22Rv1 (cell line): ENCODE results near the gene TENT5A.

ENCODE experiments used
- ZFX ChIP-seq: fragments of 450-650 bp; IDR thresholded peaks from 2 replicates; pipeline ENCODE4 v1.6.1; 2017; ENCODE audit warnings: antibody characterized with exemption, borderline replicate concordance
- TF ChIP-seq, protein P1 (sequence below): fragments of 450-650 bp; IDR thresholded peaks from 2 replicates; pipeline ENCODE4 v1.5.1; 2017; ENCODE audit warnings: mild to moderate bottlenecking

DNA sequence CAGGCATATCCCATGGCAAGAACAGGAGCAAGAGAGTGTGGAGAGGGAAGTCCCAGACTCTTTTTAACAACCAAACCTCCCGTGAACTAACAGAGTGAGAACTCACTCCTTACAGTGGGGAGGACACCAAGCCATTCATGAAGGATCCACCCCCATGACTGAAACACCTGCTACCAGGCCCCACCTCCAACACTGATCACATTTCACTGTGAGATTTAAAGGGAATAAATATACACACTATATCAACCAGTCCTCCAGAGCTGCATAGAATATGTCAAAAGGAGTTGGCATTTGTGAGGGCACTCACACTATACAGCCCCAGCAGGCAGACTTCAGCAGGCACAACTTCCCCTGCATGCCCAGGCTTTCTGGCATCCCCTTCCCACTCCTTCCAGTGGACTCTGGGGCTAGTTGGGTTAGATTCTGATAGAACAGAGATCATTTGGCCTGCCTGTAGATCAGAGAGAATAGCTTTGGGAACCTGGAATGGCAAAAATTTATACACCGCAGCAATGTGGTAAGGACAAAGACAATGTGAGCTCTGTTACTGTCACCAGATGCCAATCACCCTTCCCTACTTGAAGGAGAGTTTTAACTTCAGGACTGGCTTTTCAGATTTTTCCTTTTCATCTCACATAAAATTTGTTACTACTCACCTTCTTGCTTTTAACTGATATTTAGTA lies 25.2 kb upstream of the TENT5A start:
- TF ChIP-seq, protein P1, sequence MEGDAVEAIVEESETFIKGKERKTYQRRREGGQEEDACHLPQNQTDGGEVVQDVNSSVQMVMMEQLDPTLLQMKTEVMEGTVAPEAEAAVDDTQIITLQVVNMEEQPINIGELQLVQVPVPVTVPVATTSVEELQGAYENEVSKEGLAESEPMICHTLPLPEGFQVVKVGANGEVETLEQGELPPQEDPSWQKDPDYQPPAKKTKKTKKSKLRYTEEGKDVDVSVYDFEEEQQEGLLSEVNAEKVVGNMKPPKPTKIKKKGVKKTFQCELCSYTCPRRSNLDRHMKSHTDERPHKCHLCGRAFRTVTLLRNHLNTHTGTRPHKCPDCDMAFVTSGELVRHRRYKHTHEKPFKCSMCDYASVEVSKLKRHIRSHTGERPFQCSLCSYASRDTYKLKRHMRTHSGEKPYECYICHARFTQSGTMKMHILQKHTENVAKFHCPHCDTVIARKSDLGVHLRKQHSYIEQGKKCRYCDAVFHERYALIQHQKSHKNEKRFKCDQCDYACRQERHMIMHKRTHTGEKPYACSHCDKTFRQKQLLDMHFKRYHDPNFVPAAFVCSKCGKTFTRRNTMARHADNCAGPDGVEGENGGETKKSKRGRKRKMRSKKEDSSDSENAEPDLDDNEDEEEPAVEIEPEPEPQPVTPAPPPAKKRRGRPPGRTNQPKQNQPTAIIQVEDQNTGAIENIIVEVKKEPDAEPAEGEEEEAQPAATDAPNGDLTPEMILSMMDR: no peak
- no peak for TF ChIP-seq ZFX
